Neural cell (in vitro differentiated cells): ENCODE results near the gene ING4. TPM values are rescaled to one million over a fixed set of nuclear protein-coding genes. Genes with fewer than 3 reads are reported as not detected.

Experiments
- H2AFZ ChIP-seq: fragments of 200-600, 300-800 bp; sonication (generic), shearing (Covaris generic); 2 replicates; pipeline ENCODE4 v1.6.0; 2014; ENCODE audit warnings: low read depth, mild to moderate bottlenecking, antibody characterized with exemption, low read length, moderate library complexity
- H3F3A ChIP-seq: fragments of 200-600 bp; shearing (Covaris generic); 2 replicates; pipeline ENCODE4 v1.6.1; 2016; ENCODE audit warnings: mild to moderate bottlenecking, moderate library complexity, mixed read lengths, antibody characterized with exemption, low read length; ENCODE audit not compliant: insufficient read depth, poor library complexity, severe bottlenecking
- H3K27ac ChIP-seq: fragments of 200-600, 300-800 bp; sonication (generic), shearing (Covaris generic); 2 replicates; pipeline ENCODE4 v1.5.1; 2014; ENCODE audit warnings: mild to moderate bottlenecking, low read length, moderate library complexity
- H3K27me3 ChIP-seq: fragments of 300-800, 200-600 bp; sonication (generic), shearing (Covaris generic); 2 replicates; pipeline ENCODE4 v1.6.0; 2014; ENCODE audit warnings: mild to moderate bottlenecking, low read depth, low read length, moderate library complexity; ENCODE audit not compliant: insufficient read depth
- H3K36me3 ChIP-seq: fragments of 300-800, 200-600 bp; sonication (generic), shearing (Covaris generic); 2 replicates; pipeline ENCODE4 v1.5.1; 2014; ENCODE audit warnings: mild to moderate bottlenecking, antibody characterized with exemption, low read length, moderate library complexity; ENCODE audit not compliant: insufficient read depth
- H3K4me2 ChIP-seq: fragments of 300-800, 200-600 bp; sonication (generic), shearing (Covaris generic); 2 replicates; pipeline ENCODE4 v1.6.0; 2014; ENCODE audit warnings: mild to moderate bottlenecking, low read length
- H3K4me3 ChIP-seq: fragments of 300-800, 200-600 bp; sonication (generic), shearing (Covaris generic); 2 replicates; pipeline ENCODE4 v1.5.1; 2014; ENCODE audit warnings: mild to moderate bottlenecking, low read length, moderate library complexity
- H3K79me2 ChIP-seq: fragments of 200-600 bp; shearing (Covaris generic); replicated peaks from 2 replicates; pipeline ENCODE4 v1.6.0; 2014; ENCODE audit warnings: mild to moderate bottlenecking, low read length, moderate library complexity; ENCODE audit not compliant: insufficient read depth
- H3K9ac ChIP-seq: fragments of 300-800, 200-600 bp; sonication (generic), shearing (Covaris generic); 2 replicates; pipeline ENCODE4 v1.6.1; 2016; ENCODE audit warnings: mild to moderate bottlenecking, low read length, mixed read lengths
- H3K9me2 ChIP-seq: fragments of 200-600 bp; shearing (Covaris generic); 2 replicates; pipeline ENCODE4 v1.6.1; 2016; ENCODE audit warnings: mild to moderate bottlenecking, low read length, mixed read lengths; ENCODE audit not compliant: insufficient read depth
- H3K9me3 ChIP-seq: fragments of 200-600, 300-800 bp; sonication (generic), shearing (Covaris generic); 2 replicates; pipeline ENCODE4 v1.6.1; 2016; ENCODE audit warnings: mild to moderate bottlenecking, mixed run types, low read length, moderate library complexity, mixed read lengths
- H4K20me1 ChIP-seq: fragments of 200-600 bp; shearing (Covaris generic); 2 replicates; pipeline ENCODE4 v1.6.1; 2016; ENCODE audit warnings: mild to moderate bottlenecking, mixed run types; ENCODE audit not compliant: insufficient read depth
- CTCF ChIP-seq: fragments of 450-650 bp; IDR thresholded peaks from 2 replicates; pipeline ENCODE4 v1.5.1; 2014; ENCODE audit warnings: antibody characterized with exemption, mild to moderate bottlenecking, moderate library complexity; ENCODE audit not compliant: poor library complexity, severe bottlenecking
- EP300 ChIP-seq: fragments of 450-650 bp; conservative IDR thresholded peaks from 2 replicates; pipeline ENCODE4 v1.6.1; 2014; ENCODE audit warnings: antibody characterized with exemption, mild to moderate bottlenecking, moderate library complexity; ENCODE audit not compliant: poor library complexity, severe bottlenecking
- EZH2 ChIP-seq: fragments of 200-600, 300-800 bp; shearing (Covaris generic), sonication (generic); IDR thresholded peaks from 2 replicates; pipeline ENCODE4 v1.6.1; 2014; ENCODE audit warnings: antibody characterized with exemption, low read length, borderline replicate concordance, mild to moderate bottlenecking; ENCODE audit not compliant: insufficient read depth, poor library complexity, severe bottlenecking
- MXI1 ChIP-seq: fragments of 450-650 bp; conservative IDR thresholded peaks from 2 replicates; pipeline ENCODE4 v1.6.1; 2014; ENCODE audit warnings: antibody characterized with exemption, mild to moderate bottlenecking; ENCODE audit not compliant: poor library complexity, severe bottlenecking
- POLR2AphosphoS5 ChIP-seq: IDR thresholded peaks from 2 replicates; pipeline ENCODE4 v1.6.1; 2012
- RAD21 ChIP-seq: fragments of 450-650 bp; conservative IDR thresholded peaks from 2 replicates; pipeline ENCODE4 v1.6.1; 2014; ENCODE audit warnings: antibody characterized with exemption, mild to moderate bottlenecking, moderate library complexity
- SMC3 ChIP-seq: fragments of 450-650 bp; conservative IDR thresholded peaks from 2 replicates; pipeline ENCODE4 v1.6.1; 2014; ENCODE audit warnings: antibody characterized with exemption, mild to moderate bottlenecking, moderate library complexity; ENCODE audit not compliant: poor library complexity
- TAF1 ChIP-seq: IDR thresholded peaks from 2 replicates; pipeline ENCODE4 v1.6.1; 2012; ENCODE audit warnings: low read depth
- polyA plus RNA-seq: library from polyadenylated mRNA; depleted of rRNA; stranded (reverse); fragments of >200 nt; gene quantifications from 2 replicates; pipeline ENCODE4 v1.2.3, GENCODE V29; 2014
- TF ChIP-seq, protein P1 (sequence below): IDR thresholded peaks from 2 replicates; pipeline ENCODE4 v1.6.1; 2012; ENCODE audit warnings: borderline replicate concordance

Gene ING4
- polyA plus RNA-seq, 1 donor from 2014 or later = 540 TPM

DNA sequence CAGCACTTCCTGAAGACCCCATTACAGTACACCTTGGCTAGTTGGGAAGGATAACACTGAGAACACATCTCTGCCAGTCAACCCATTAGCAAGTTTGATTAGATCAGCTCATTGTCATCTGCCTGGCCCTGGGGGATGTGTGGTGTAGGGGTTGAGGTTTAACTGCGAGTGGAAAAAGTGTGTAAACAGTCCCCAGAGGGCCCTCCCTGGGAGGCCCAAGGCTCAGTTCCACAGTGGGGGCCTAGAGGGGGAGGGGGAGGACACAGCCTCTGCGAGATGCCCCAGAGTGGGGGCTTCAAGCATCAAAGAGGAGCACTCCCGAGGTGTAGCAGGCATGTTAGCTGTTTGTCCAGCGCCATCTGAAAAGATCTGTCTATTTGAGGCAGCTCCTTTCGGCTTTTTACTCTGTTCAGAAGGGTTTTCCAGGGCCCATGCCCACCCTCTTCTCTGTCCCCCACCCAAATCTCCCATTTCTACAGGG lies 27.5 kb downstream of the ING4 start:
- Histone ChIP-seq H4K20me1 (no peaks in the 10 kb centered on the region), H3K4me2 (no peak overlapping the region), H3K79me2 (no peaks in the 10 kb centered on the region), H3K27me3 (no peaks in the 10 kb centered on the region), H3K9ac (no peak overlapping the region), H3K9me2 (no peaks in the 10 kb centered on the region), H3K4me3 (no peak overlapping the region), H3F3A (no peaks in the 10 kb centered on the region), H3K27ac (no peak overlapping the region), H3K36me3 (no peaks in the 10 kb centered on the region), H2AFZ (no peak overlapping the region), H3K9me3 (no peaks in the 10 kb centered on the region)
- TF ChIP-seq TAF1 (no peak), EZH2 (no peak), RAD21 (no peak)
- TF ChIP-seq, protein P1, sequence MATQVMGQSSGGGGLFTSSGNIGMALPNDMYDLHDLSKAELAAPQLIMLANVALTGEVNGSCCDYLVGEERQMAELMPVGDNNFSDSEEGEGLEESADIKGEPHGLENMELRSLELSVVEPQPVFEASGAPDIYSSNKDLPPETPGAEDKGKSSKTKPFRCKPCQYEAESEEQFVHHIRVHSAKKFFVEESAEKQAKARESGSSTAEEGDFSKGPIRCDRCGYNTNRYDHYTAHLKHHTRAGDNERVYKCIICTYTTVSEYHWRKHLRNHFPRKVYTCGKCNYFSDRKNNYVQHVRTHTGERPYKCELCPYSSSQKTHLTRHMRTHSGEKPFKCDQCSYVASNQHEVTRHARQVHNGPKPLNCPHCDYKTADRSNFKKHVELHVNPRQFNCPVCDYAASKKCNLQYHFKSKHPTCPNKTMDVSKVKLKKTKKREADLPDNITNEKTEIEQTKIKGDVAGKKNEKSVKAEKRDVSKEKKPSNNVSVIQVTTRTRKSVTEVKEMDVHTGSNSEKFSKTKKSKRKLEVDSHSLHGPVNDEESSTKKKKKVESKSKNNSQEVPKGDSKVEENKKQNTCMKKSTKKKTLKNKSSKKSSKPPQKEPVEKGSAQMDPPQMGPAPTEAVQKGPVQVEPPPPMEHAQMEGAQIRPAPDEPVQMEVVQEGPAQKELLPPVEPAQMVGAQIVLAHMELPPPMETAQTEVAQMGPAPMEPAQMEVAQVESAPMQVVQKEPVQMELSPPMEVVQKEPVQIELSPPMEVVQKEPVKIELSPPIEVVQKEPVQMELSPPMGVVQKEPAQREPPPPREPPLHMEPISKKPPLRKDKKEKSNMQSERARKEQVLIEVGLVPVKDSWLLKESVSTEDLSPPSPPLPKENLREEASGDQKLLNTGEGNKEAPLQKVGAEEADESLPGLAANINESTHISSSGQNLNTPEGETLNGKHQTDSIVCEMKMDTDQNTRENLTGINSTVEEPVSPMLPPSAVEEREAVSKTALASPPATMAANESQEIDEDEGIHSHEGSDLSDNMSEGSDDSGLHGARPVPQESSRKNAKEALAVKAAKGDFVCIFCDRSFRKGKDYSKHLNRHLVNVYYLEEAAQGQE = no peak

- no peaks in the 10 kb centered on the region for H3K79me2 ChIP-seq
- H2AFZ ChIP-seq = no peak overlapping the region
- H3K4me2 ChIP-seq = no peak overlapping the region
- H3K4me3 ChIP-seq = no peak overlapping the region
- no peak overlapping the region for H3K9ac ChIP-seq
- no peak overlapping the region for H3K27ac ChIP-seq
- H3K36me3 ChIP-seq = no peaks in the 10 kb centered on the region
- no peaks in the 10 kb centered on the region for H3K9me2 ChIP-seq
- no peaks in the 10 kb centered on the region for H4K20me1 ChIP-seq
- no peaks in the 10 kb centered on the region for H3F3A ChIP-seq
- no peaks in the 10 kb centered on the region for H3K27me3 ChIP-seq
- no peaks in the 10 kb centered on the region for H3K9me3 ChIP-seq
- TF ChIP-seq EP300 (no peak), SMC3 (no peak), POLR2AphosphoS5 (no peak), EZH2 (no peak), TAF1 (no peak), MXI1 (no peak), CTCF (no peak), RAD21 (no peak)
- TF ChIP-seq, protein P1 = no peak
These were observed 30.6 kb downstream of the ING4 start for GRCh38 chr12:6632026-6632983.
